ENCODE data around the gene PSMG2. TPM values are rescaled to one million over a fixed set of nuclear protein-coding genes. Genes with fewer than 3 reads are reported as not detected.

Gene PSMG2
- total RNA-seq, 1 donor from 2014 or later: 96.8 TPM

GRCh38 chr18:12744103-12744502 is 41.3 kb downstream of the PSMG2 start:
- H3K27ac ChIP-seq: no peak overlapping the region
- no peaks in the 10 kb centered on the region for H3K36me3 ChIP-seq
- H3K9me3 ChIP-seq (ENCODE audit: low read depth): no peaks in the 10 kb centered on the region
- H3K79me2 ChIP-seq (ENCODE audit: low read depth): no peaks in the 10 kb centered on the region
- Mint-ChIP-seq H3K4me1 (no peaks in the 10 kb centered on the region), H3K27ac (no peak overlapping the region), H3K4me3 (no peak overlapping the region), H3K27me3 (ENCODE audit: insufficient read depth, low read depth) (peaks cover 2% of the 10 kb centered on the region), H3K36me3 (no peaks in the 10 kb centered on the region), H3K9me3 (peaks cover 2% of the 10 kb centered on the region)
- no peaks in the 10 kb centered on the region for H3K4me1 ChIP-seq
- no peaks in the 10 kb centered on the region for H3F3A ChIP-seq (ENCODE audit: low read depth)
- H3K4me3 ChIP-seq: no peak overlapping the region
- no peak overlapping the region for H3K9ac ChIP-seq
- H3K4me2 ChIP-seq: no peak overlapping the region
- H3K27me3 ChIP-seq: no peaks in the 10 kb centered on the region
- TF ChIP-seq EZH2phosphoT487 (IDR thresholded peaks at IDR 0.05): no peak
- TF ChIP-seq, protein P1, sequence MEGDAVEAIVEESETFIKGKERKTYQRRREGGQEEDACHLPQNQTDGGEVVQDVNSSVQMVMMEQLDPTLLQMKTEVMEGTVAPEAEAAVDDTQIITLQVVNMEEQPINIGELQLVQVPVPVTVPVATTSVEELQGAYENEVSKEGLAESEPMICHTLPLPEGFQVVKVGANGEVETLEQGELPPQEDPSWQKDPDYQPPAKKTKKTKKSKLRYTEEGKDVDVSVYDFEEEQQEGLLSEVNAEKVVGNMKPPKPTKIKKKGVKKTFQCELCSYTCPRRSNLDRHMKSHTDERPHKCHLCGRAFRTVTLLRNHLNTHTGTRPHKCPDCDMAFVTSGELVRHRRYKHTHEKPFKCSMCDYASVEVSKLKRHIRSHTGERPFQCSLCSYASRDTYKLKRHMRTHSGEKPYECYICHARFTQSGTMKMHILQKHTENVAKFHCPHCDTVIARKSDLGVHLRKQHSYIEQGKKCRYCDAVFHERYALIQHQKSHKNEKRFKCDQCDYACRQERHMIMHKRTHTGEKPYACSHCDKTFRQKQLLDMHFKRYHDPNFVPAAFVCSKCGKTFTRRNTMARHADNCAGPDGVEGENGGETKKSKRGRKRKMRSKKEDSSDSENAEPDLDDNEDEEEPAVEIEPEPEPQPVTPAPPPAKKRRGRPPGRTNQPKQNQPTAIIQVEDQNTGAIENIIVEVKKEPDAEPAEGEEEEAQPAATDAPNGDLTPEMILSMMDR (IDR thresholded peaks at IDR 0.05): peak; percentile 40
- DNase-seq (ENCODE audit: low spot score): no peak
- no peaks in the 10 kb centered on the region for H4K20me1 ChIP-seq (ENCODE audit: low read depth)
- no peak overlapping the region for H2AFZ ChIP-seq (replicated peaks)

DNA sequence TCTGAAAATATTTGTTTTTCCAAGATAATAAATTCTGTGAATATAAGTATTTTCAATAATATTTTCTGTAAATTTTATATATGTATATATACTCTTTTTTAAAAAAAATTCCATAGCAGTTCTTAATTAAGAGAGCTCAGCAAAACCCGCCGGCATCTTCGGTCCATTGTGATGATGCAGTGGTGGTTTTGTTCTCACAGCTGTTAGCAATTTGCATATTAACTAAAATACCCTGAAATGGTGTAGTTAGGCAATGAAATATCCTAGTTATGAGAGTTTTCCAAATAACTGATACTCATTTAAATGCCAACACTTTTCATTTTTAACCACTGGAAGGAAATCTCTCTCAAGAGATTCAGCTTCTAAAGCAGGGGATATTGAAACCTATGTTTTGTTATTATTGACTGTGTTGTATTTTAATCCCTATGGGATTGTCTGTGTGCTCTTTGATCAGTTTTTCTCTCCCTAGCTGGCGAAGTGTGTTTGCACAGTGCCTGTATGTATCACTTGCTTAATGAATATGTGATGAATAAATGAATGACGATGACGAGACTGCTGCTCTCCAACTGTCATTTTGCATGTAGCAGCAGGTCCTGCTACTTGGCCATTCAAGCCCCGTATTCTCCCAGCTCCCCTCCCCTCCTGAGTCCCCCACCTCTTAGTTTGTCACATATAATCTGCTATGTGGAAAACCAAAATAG is 42.4 kb downstream of the PSMG2 start:
- Histone ChIP-seq H3K27me3 (no peaks in the 10 kb centered on the region), H3K27ac (no peak overlapping the region), H3K36me3 (no peaks in the 10 kb centered on the region), H3K4me3 (no peak overlapping the region), H3K9me3 (ENCODE audit: low read depth) (no peaks in the 10 kb centered on the region), H3K9ac (no peak overlapping the region), H3K79me2 (ENCODE audit: low read depth) (no peaks in the 10 kb centered on the region), H2AFZ (replicated peaks) (no peak overlapping the region), H3K4me2 (no peak overlapping the region), H4K20me1 (ENCODE audit: low read depth) (no peaks in the 10 kb centered on the region), H3K4me1 (no peaks in the 10 kb centered on the region), H3F3A (ENCODE audit: low read depth) (no peaks in the 10 kb centered on the region)
- Mint-ChIP-seq H3K36me3 (no peaks in the 10 kb centered on the region), H3K27me3 (ENCODE audit: insufficient read depth, low read depth) (peaks cover 2% of the 10 kb centered on the region), H3K27ac (no peak overlapping the region), H3K9me3 (peaks cover 2% of the 10 kb centered on the region), H3K4me1 (no peaks in the 10 kb centered on the region), H3K4me3 (no peak overlapping the region)
- DNase-seq (ENCODE audit: low spot score): no peak
- TF ChIP-seq, protein P1 (IDR thresholded peaks at IDR 0.05): no peak
- no peak for TF ChIP-seq EZH2 (IDR thresholded peaks at IDR 0.05)
- TF ChIP-seq EZH2phosphoT487 (IDR thresholded peaks at IDR 0.05): no peak

- no peak overlapping the region for H3K9ac ChIP-seq
- no peaks in the 10 kb centered on the region for H3F3A ChIP-seq (ENCODE audit: low read depth)
- no peaks in the 10 kb centered on the region for H3K36me3 ChIP-seq
- no peaks in the 10 kb centered on the region for H3K4me1 Mint-ChIP-seq
- no peaks in the 10 kb centered on the region for H3K27me3 ChIP-seq
- H3K27me3 Mint-ChIP-seq (ENCODE audit: insufficient read depth, low read depth): peaks cover 2% of the 10 kb centered on the region
- H3K79me2 ChIP-seq (ENCODE audit: low read depth): no peaks in the 10 kb centered on the region
- no peak overlapping the region for H3K4me2 ChIP-seq
- no peak for DNase-seq (ENCODE audit: low spot score)
- no peaks in the 10 kb centered on the region for H3K36me3 Mint-ChIP-seq
- no peaks in the 10 kb centered on the region for H3K4me1 ChIP-seq
- no peak overlapping the region for H2AFZ ChIP-seq (replicated peaks)
- no peak overlapping the region for H3K4me3 ChIP-seq
- TF ChIP-seq EZH2 (IDR thresholded peaks at IDR 0.05): no peak
- TF ChIP-seq, protein P1 (IDR thresholded peaks at IDR 0.05): no peak
- TF ChIP-seq EZH2phosphoT487 (IDR thresholded peaks at IDR 0.05): no peak
- H3K9me3 ChIP-seq (ENCODE audit: low read depth): no peaks in the 10 kb centered on the region
- no peak overlapping the region for H3K4me3 Mint-ChIP-seq
- H3K9me3 Mint-ChIP-seq: no peaks in the 10 kb centered on the region
- no peak overlapping the region for H3K27ac ChIP-seq
- no peaks in the 10 kb centered on the region for H4K20me1 ChIP-seq (ENCODE audit: low read depth)
- no peak overlapping the region for H3K27ac Mint-ChIP-seq
These were observed 44.9 kb downstream of the PSMG2 start for GRCh38 chr18:12747530-12748315.

Data from neural progenitor cell (in vitro differentiated cells).